Hypothalamus (tissue), 51 donors: ENCODE data around the gene ACTN2.
"Not testable (repeated sequence)": the region's sequence is repeated elsewhere in the genome, so short reads cannot be mapped to it uniquely, and the experiment has no call there.

Experiments
- DNase-seq, 51 donors: peaks; one replicate each; lab custom pipeline; 2025; lab: John Stamatoyannopoulos, UW

ACTN2 gene

DNA sequence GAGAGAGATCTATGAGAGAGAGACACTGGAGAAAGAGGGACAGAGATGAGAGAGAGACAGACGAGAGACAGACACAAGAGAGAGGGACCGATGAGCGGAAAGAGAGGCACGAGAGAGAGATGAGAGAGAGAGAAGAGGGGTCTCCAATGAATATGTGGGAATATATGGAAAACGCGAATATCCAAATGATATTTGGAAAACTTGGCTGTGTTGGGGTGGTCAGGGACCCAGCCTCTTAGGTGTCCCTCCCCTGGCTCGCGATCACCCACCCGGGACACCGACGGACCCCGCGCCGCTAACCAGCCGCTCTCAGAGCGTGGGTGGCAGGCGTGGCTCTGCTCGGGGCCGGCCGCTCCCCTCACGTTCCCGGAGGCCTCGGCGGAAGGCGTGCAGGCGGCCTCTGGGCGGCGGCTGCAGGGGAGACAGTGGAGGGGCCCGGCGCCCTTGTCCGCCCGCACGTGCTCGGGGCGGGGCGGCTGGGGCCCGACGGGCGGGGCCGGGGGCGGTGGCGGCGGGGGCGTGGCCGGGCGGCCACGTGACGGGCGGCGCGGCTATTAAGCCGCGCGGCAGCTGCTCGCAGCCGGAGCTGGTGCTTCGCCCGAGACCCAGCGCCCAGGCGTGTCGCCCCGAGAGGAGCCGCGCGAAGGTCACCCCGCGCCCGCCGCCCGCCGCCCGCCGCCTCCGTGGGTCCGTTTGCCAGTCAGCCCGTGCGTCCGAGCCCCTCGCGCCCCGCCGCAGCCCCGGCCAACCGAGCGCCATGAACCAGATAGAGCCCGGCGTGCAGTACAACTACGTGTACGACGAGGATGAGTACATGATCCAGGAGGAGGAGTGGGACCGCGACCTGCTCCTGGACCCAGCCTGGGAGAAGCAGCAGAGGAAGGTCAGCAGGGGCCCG is at the start of gene ACTN2:
ACTN2 (plus strand) TSS at position 583 of the 898 bp plus-strand sequence; CDS start at position 758, 175 bp downstream.
- peak in 33 of 51 donors; percentile 8 to 68 (median 34) for DNase-seq

DNA sequence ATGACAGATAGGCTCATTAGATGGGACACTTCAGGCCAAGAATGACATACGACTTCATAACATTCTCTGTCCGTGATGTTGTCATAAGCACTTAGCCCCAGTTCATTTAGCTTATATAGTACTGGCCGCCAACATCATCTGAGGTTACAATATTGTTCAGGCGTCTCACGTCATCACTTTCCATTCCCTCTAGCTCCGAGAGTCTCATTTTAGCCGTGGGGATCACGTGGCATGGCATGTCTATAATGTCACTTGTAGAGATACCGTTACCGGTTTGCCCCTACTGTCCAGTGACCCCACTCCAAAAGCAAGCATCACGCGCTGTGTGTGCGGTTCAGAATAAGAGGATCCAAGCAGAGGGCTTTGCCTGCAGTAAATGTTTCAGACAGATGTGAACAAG is 47.4 kb upstream of the ACTN2 start:
- no peak for DNase-seq

DNA sequence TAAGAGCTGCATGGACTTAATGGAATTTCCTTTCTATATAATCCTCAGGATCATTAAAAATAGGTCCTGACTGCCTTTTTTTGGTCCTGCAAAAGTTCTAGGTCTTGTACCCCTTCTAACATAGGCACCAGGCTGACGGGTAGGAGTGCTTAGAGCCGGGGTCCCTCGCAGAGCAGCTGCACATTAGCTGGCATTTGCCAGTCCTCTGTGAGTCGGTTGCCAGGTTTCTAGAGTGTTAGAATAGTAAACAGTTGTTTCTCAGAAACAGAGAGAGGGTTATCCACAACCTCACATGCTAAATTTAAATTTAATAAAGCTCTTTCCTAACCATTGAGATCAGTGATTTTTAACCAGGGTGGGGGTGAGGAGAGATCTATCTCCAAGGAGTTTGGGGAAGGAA is 46.6 kb upstream of the ACTN2 start:
- DNase-seq = peak in 1 of 51 donors; percentile 2

DNA sequence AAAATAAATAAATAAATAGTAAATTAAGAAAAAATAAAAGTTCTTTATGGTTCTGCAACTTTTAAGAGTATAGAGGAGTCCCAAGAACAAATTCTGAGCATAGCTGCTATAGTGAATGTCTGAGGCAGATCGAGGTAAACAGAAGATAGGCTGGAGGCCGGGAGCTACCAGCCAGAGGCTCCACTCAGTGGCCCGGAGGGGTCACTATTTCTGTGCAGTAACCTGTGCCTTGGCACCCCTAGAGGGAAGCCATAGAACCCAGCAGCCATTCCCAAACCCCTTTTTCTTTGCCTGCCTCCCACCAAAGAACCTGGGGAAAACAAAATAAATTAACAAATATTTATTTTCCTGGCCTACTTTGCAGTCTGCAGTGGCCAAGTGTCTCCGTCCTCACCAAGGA is 43.5 kb upstream of the ACTN2 start:
- DNase-seq = no peak

DNA sequence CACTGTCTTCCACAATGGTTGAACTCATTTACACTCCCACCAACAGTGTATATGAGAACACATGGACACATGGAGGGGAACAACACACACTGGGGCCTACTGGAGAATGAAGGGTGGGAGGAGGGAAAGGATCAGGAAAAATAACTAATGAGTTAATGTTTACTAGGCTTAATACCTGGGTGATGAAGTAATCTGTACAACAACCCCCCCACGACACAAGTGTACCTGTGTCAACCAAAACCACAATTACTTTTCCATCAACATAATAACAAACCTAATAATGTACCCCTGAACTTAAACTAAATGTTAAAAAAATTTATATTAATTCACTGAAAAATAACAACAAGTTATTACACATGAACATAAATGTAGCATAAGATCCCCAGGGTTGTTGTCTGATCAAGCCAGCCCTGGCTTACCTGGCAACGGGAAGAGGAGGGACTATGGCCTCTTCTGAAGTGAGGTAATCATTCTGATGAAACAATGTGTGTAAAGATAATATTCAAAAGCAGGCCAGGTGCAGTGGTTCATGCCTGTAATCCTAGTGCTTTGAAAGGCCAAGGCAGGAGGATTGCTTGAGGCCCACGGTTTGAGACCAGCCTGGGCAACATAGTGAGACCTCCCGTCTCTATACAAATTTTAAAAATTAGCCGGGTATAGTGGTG is 41.2 kb upstream of the ACTN2 start:
- DNase-seq = no peak

DNA sequence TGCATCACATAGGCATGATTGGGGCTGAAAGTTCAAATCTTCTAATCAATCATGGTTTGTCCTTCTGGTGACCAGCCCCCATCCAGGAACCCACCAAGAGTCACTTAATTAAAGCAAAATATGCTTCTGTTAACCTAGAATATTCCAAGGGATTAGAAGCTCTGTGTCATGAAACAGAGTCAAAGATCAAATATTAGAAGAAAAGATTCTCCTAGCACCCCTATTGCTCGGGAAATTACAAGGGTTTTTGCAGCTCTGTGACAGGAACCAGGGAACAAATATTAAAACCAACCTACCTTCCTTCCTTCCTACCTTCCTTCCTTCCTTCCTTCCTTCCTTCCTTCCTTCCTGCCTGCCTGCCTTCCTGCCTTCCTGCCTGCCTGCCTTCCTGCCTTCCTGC is 31.8 kb upstream of the ACTN2 start:
- no peak for DNase-seq

DNA sequence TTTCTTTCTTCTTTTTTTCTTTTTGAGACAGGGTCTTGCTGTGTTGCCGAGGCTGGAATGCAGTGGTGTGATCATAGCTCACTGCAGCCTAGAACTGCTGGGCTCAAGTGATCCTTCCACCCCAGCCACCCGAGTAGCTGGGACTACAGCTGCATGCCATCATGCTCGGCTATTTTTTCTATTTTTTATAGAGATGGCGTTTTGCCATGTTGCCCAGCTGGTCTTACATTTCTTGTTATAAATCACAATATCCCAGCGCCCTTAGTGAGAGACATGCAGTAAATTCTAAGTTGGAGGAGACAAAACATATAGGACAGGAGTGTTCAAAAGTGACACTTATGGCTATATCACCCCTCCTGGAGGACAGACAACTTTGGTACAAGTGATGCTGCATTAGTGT is 31.3 kb upstream of the ACTN2 start:
- no peak for DNase-seq

DNA sequence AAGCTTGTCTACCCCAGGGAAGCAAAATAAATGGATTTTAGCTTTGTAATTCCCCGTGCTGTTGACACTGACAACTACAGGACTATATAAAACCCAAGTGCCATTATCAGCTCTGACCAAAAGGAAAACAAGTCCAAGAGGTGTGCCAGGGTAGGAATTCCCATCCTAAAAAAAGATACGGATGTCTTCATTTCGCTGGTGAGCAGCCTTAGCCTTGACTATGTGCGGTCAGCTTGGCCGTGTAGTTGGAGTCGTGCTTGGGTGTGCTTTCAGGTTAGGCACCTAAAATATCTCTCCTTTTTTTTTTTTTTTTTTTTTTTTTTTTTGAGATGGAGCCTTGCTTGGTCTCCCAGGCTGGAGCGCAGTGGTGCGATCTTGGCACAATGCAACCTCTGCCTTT is 28.9 kb upstream of the ACTN2 start:
- no peak for DNase-seq

DNA sequence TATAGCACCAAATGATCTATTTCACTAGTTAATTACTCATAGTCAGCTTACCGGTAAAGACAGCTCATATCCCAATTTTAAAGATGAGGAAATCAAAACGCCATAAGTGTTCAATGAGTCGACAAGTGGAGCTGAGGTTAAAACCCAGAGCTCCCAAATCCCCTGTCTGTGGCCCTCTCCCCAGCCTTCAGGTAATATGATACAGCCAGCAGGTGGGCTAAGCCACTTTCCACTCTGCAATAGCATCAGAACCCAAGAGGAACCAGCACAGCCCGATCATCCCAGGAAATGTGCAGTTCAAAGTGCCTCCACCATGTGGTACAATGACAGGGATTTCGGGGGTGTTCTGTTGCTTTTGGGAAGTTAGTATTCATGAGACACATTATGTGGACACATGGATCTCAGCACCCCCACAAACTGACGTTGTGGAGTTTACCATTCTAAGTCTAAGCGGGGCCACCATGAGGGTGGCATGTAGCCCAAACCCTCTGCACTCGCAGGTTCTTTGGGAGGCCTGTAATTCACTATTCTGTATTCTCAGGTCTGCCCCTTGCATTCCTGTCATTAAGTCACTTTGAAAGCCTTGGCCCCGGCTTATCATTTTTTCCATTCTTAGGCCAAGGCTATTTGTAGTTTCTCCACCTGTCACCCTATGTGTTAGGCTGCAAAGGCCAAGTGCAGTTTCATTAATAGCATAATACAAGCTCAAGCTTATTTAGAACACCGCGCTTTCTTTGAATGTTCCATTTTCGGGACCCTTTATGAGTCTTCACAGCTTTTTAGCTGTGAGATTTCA is 26.3 kb upstream of the ACTN2 start:
- DNase-seq = no peak

DNA sequence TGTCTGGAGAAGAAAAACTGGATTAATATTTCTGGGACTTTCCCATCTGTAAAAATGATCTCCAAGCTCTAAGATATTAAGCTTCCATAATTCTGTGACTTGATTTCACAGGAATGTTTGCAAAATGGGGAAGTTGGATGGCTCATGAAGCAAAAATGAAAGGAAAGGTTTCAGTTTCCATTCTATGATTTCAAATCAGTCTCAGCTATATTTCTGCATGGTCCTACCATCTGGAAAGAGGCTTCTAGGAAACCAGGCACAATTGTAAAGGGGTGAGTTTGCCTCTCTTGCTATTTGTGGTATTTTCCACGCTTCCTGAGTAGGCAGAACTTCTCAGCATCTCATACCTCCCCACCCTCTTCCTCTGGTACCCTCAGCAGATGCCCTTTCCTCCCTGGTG is 22.4 kb upstream of the ACTN2 start:
- DNase-seq = no peak

DNA sequence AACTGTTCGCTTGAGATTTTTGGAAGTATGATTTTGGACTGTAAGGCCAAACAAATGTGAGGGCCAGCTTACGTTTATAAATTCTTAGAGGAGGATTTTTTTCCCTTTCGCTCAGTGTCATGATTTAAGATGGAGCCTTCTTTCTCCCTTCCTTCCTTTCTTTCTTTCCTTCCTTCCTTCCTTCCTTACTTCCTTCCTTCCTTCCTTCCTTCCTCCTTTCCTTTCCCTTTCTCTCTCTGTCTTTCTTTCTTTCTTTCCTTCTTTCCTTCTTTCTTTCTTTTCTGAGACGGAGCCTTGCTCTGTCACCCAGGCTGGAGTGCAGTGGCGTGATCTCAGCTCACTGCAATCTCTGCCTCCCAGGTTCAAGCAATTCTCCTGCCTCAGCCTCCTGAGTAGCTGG is 17.4 kb upstream of the ACTN2 start:
- not testable (repeated sequence) for DNase-seq

DNA sequence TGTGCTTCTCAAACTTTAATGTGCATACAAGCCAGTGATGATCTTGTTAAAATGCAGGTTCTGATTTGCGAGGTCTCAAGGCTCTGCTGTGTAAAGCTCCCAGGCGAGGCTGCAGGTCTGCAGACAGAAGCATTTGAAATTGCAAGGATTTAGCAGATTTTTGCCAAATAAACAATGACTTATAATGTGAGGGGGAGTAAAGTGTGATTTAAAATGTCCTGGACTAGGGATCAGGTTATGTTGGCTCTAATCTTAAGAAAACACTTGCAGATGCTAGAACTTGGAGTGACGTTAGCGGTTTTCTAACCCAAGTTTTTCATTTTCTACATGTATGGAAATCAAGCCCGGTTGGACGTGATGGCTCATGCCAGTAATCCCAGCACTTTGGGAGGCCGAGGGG is 16.2 kb upstream of the ACTN2 start:
- DNase-seq = no peak

DNA sequence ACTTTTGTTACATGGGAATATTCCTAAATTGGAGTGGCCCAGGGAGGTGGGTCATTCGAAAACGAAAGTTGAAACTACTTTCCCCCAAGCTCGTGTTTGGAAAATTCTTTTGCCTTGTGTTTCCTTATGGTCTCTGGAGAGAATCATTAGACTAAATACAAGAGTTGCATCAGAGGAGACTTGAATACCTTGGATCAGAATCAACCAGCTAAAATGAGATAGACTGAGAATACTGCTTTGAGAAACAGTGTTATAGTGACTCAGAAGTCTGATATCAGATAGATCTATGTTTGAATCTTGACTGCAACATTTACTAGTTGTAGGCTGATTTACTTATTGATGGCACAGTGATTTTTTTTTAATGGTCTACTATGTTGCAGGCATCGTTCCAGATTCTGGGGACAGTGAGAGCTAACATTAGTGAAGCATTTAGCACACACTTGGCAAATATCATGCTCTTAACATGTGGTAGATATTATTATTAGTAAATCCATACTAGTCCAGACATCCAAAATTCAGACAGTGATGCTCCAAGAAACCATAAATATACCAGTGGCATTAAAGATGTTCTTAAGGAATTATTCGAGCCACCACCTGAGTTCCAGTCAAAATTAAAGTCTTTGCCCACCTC is 12.9 kb upstream of the ACTN2 start:
- DNase-seq = no peak

DNA sequence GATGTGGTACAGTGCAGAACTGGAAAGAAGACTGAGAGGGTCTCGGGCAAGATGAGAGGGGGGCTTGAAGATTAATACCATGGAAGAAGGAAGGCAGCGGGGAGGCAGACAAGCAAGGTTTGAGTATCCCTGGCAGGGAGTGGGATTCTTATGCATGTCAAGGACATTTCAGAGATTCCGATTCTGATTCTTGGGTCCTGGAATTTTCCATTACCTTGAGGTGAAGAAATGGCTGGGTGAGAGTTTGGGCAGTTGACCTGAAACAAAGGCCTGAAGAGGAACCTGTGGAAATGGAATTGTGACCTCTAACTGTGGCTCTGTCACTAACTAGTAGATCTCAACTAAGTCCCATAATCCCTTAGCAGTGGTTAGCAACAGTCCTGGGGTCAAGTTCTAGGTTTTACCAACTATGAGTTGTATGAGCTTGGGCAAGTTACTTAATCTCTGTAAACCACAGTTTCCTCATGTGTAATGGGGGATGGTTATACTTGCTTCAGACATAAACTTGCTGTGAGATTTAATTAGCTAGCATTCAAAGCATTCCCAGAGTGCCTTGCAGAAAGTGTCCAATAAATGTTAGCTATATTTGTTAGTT is 8.6 kb upstream of the ACTN2 start:
- DNase-seq = no peak

DNA sequence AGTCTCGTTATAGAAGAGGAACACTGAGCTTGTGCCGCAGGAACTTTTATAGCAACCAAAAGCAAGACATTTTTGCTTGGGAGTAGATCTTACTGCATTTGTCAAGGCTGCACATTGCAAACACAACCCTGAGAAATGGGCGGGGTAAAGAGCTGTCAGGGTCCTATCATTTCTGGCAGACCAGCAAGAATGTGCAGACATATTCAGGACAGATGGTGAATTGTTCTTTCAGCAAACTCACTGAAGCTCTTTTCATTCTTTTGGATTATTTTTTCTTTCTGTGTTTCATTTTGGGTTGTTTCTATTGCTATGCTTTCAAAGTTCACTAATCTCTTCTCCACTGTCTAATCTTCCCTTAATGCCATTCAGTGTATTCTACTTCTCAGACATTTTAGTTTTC is 5.1 kb upstream of the ACTN2 start:
- no peak for DNase-seq

DNA sequence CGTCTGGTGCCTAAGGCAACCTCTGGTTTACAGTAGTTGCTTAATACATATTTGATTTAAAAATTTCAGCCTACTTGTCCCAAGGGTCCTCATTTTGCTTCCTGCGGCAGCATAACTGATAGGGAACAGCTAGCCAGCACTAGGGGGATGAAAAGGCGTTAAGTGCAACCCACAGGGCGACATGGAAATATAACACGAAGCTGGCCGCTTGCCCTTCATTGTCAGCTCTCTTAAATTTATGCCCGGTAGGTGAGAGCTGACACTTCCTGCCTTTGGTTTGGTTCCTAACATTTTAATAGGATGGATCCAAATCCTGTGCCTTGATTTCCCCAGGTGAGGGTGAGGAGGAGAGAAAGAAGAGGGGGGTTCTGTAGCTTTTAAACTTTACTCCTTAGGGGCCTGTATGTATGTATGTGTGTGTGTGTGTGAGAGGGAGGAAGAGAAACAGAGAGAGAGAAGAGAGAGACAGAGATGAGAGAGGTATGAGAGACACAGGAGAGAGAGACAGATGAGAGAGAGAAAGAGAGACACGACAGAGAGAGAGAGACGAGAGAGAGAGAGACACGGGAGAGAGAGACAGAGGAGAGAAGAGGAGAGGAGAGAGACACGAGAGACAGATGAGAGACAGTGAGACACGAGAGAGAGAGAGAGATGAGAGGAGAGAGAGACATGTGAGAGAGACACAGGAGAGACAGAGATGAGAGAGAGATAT is 938 bp upstream of the ACTN2 start:
- no peak for DNase-seq

DNA sequence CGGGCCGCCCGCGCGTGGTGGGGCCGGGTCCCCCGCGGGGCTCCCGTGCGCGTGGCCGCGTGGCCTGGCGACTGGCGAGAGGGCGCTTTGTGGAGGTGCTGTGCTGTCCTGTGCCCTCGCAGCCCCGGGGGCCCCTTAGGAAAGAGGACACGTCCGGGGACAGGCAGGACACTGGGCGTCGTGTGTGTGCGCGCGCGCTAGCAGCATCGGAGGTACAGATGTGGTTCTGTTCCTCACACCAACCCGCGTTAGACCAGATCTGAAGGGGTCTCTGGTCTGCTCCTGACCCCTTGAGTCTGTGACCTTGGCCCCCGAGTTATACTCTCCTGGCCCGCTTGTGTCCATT is 489 bp downstream of the ACTN2 start:
- DNase-seq = peak in 4 of 51 donors; percentile 8 to 21 (median 11)

DNA sequence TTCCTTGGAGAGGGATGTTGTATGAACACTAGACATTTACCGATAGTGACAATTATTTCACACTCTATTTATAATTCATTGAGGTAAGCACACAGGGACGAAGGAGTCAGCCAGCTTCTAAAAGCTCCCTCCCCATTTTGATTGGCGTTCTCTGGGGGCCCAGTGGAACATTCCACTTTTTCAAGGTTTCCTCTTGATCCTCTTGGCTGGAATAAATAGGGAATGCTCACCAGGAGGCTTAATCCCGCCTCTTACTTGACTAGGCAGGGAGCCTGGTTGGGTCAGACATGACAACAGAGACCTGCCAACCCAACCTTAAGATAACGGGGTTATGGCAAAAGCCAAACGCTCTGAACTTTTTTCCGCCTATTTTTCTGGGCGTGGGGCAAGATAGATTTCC is 974 bp downstream of the ACTN2 start:
- DNase-seq = peak in 2 of 51 donors; percentile 11 to 25

DNA sequence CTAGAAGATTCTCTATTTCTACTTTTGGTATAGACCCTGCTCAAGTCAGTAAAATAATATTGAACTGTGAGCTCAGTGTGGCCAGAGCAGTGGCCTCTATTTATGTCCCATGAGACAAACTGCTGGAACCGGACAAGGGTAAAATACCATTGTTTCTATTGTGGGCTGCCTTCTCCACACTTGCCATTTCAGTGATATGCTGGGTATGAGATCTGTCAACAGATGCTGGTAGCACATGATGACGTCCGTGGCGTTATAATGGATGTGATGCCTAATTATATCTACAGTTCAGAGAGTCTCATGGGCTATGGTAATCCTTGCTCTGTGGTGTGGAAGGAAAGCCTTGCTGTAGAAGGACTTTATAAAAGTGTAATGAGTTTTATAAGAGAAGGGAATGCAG is 2.4 kb downstream of the ACTN2 start:
- no peak for DNase-seq
